ENCODE measurements around the gene RTKN2. TPM values are rescaled to one million over a fixed set of nuclear protein-coding genes. Genes with fewer than 3 reads are reported as not detected.
A peak's percentile ranks its signal among the peaks of the same experiment; 100 is the strongest.

Gene RTKN2
- total RNA-seq, 1 donor from 2014 or later, result 2.5 TPM

- Histone ChIP-seq H3K36me3 (no peaks in the 10 kb centered on the region), H3K27ac (no peak overlapping the region), H3K9me3 (no peaks in the 10 kb centered on the region), H3K4me3 (no peak overlapping the region), H3K27me3 (no peaks in the 10 kb centered on the region), H3K4me1 (peaks cover 8% of the 10 kb centered on the region)
- no peak for DNase-seq (ENCODE audit: extremely low spot score in 2 of 2)
- intact Hi-C loops (cut with DNase I), result no loop called here
- TF ChIP-seq CTCF (IDR thresholded peaks at IDR 0.05), result no peak
- TF ChIP-seq POLR2AphosphoS5 (IDR thresholded peaks at IDR 0.05; ENCODE audit: insufficient read depth in 1 of 2, low read depth in 1 of 2), result no peak
- TF ChIP-seq POLR2A (IDR thresholded peaks at IDR 0.05), result no peak
Measured at GRCh38 chr10:62270020-62270419, 1.4 kb upstream of the RTKN2 start.

- Histone ChIP-seq H3K9me3 (no peaks in the 10 kb centered on the region), H3K27me3 (no peaks in the 10 kb centered on the region), H3K4me3 (peak overlapping the region; percentile 54 to 71), H3K36me3 (no peaks in the 10 kb centered on the region), H3K4me1 (peaks cover 8% of the 10 kb centered on the region), H3K27ac (peak overlapping the region; percentile 33)
- no peak for DNase-seq (ENCODE audit: extremely low spot score in 2 of 2)
- intact Hi-C loops (cut with DNase I), result no loop called here
- no peak for TF ChIP-seq POLR2AphosphoS5 (IDR thresholded peaks at IDR 0.05; ENCODE audit: insufficient read depth in 1 of 2, low read depth in 1 of 2)
- no peak for TF ChIP-seq CTCF (IDR thresholded peaks at IDR 0.05)
- TF ChIP-seq POLR2A (IDR thresholded peaks at IDR 0.05), result no peak
Measured at GRCh38 chr10:62268027-62268398, 631 bp downstream of the RTKN2 start.

- Histone ChIP-seq H3K27me3 (no peaks in the 10 kb centered on the region), H3K4me3 (no peak overlapping the region), H3K9me3 (no peaks in the 10 kb centered on the region), H3K36me3 (no peaks in the 10 kb centered on the region), H3K27ac (no peak overlapping the region), H3K4me1 (peaks cover 8% of the 10 kb centered on the region)
- TF ChIP-seq CTCF (IDR thresholded peaks at IDR 0.05), result no peak
- no peak for TF ChIP-seq POLR2AphosphoS5 (IDR thresholded peaks at IDR 0.05; ENCODE audit: insufficient read depth in 1 of 2, low read depth in 1 of 2)
- no peak for TF ChIP-seq POLR2A (IDR thresholded peaks at IDR 0.05)
- intact Hi-C loops (cut with DNase I), result no loop called here
- DNase-seq (ENCODE audit: extremely low spot score in 2 of 2), result no peak
Measured at GRCh38 chr10:62266611-62267010, 2.0 kb downstream of the RTKN2 start.

- no peaks in the 10 kb centered on the region for H3K36me3 ChIP-seq
- peak in 1 of 2 donors; percentile 47 for TF ChIP-seq POLR2AphosphoS5 (IDR thresholded peaks at IDR 0.05; ENCODE audit: insufficient read depth in 1 of 2, low read depth in 1 of 2)
- no peak for TF ChIP-seq CTCF (IDR thresholded peaks at IDR 0.05)
- no peak for TF ChIP-seq POLR2A (IDR thresholded peaks at IDR 0.05)
- no peak overlapping the region for H3K4me3 ChIP-seq
- intact Hi-C loops (cut with DNase I), result no loop called here
- H3K27me3 ChIP-seq, result no peaks in the 10 kb centered on the region
- DNase-seq (ENCODE audit: extremely low spot score in 2 of 2), result no peak
- H3K4me1 ChIP-seq, result peaks cover 8% of the 10 kb centered on the region
- no peaks in the 10 kb centered on the region for H3K9me3 ChIP-seq
- no peak overlapping the region for H3K27ac ChIP-seq
Measured at GRCh38 chr10:62266147-62266546, 2.5 kb downstream of the RTKN2 start.

- Histone ChIP-seq H3K27me3 (no peaks in the 10 kb centered on the region), H3K27ac (no peak overlapping the region), H3K4me3 (no peak overlapping the region), H3K9me3 (no peaks in the 10 kb centered on the region), H3K4me1 (peaks cover 8% of the 10 kb centered on the region), H3K36me3 (no peaks in the 10 kb centered on the region)
- TF ChIP-seq POLR2A (IDR thresholded peaks at IDR 0.05), result no peak
- peak in 2 of 3 experiments; percentile 11 to 52 for TF ChIP-seq CTCF (IDR thresholded peaks at IDR 0.05)
- peak in 1 of 2 donors; percentile 44 for TF ChIP-seq POLR2AphosphoS5 (IDR thresholded peaks at IDR 0.05; ENCODE audit: insufficient read depth in 1 of 2, low read depth in 1 of 2)
- DNase-seq (ENCODE audit: extremely low spot score in 2 of 2), result no peak
- intact Hi-C loops (cut with DNase I), result no loop called here
Measured at GRCh38 chr10:62264702-62265436, 3.8 kb downstream of the RTKN2 start.
